Measurements from ENCODE around the gene PPID. TPM values are rescaled to one million over a fixed set of nuclear protein-coding genes. Genes with fewer than 3 reads are reported as not detected.
"Not testable (repeated sequence)": the region's sequence is repeated elsewhere in the genome, so short reads cannot be mapped to it uniquely, and the experiment has no call there.

PPID gene
- total and polyA plus RNA-seq, 2 of the 13 experiments (the other 11 are each of a cell fraction or from before 2014, with no cell fraction given), result 15.4 to 63.4 TPM

- no peak for FAIRE-seq
- Histone ChIP-seq H3K4me2 (ENCODE audit: low read depth, low read length) (no peak overlapping the region), H3K27me3 (ENCODE audit: control insufficient read depth in 1 of 2, insufficient read depth in 2 of 2, low read length in 2 of 2) (no peaks in the 10 kb centered on the region), H3K9me3 (ENCODE audit: low read length) (no peaks in the 10 kb centered on the region), H4K20me1 (ENCODE audit: insufficient read depth, low read length) (no peaks in the 10 kb centered on the region), H3K9ac (ENCODE audit: insufficient read depth, low read depth, low read length) (no peak overlapping the region), H3K36me3 (replicated peaks in 1 of 2; ENCODE audit: control insufficient read depth in 1 of 2, insufficient read depth in 2 of 2, low read length in 2 of 2) (no peaks in the 10 kb centered on the region), H3K79me2 (ENCODE audit: insufficient read depth, low read length) (no peaks in the 10 kb centered on the region), H3K27ac (ENCODE audit: extremely low read length, insufficient read depth, low read length) (no peak overlapping the region), H3K4me1 (ENCODE audit: insufficient read depth, low read length) (peaks cover 32% of the 10 kb centered on the region), H2AFZ (ENCODE audit: low read length) (no peak overlapping the region), H3K4me3 (replicated peaks in 1 of 3; ENCODE audit: insufficient read depth in 1 of 3, low read depth in 2 of 3, low read length in 3 of 3) (no peak overlapping the region)
- ChIA-PET POLR2A (no interaction called here), CTCF (ENCODE audit: low intra/inter-chr PET ratio, low total read pairs) (no interaction called here)
- DNase-seq (ENCODE audit: low spot score), result no peak
- WGBS (ENCODE audit: low lambda C conversion rate), result 72% methylated on average over 4 of the region's 4 CpGs
- intact Hi-C loops (cut with micrococcal nuclease; ENCODE audit: unreplicated experiment), result no loop called here
- ATAC-seq, result no peak
- in situ Hi-C loops (cut with HindIII; ENCODE audit: extremely low pct_ligation_motif_present, low pct_unique_long_range_greater_than_20kb), result no loop called here
- BruUV-seq (replicated peaks), result no TSS peak
- TF ChIP-seq ZNF570 (CRISPR knock-in tag; IDR thresholded peaks at IDR 0.05; ENCODE audit: borderline replicate concordance), result no peak
- TF ChIP-seq, protein P1, sequence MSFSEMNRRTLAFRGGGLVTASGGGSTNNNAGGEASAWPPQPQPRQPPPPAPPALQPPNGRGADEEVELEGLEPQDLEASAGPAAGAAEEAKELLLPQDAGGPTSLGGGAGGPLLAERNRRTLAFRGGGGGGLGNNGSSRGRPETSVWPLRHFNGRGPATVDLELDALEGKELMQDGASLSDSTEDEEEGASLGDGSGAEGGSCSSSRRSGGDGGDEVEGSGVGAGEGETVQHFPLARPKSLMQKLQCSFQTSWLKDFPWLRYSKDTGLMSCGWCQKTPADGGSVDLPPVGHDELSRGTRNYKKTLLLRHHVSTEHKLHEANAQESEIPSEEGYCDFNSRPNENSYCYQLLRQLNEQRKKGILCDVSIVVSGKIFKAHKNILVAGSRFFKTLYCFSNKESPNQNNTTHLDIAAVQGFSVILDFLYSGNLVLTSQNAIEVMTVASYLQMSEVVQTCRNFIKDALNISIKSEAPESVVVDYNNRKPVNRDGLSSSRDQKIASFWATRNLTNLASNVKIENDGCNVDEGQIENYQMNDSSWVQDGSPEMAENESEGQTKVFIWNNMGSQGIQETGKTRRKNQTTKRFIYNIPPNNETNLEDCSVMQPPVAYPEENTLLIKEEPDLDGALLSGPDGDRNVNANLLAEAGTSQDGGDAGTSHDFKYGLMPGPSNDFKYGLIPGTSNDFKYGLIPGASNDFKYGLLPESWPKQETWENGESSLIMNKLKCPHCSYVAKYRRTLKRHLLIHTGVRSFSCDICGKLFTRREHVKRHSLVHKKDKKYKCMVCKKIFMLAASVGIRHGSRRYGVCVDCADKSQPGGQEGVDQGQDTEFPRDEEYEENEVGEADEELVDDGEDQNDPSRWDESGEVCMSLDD (CRISPR knock-in tag; IDR thresholded peaks at IDR 0.05; ENCODE audit: borderline replicate concordance), result no peak
- no peak for TF ChIP-seq HBP1 (CRISPR knock-in tag; IDR thresholded peaks at IDR 0.05; ENCODE audit: low read depth)
- TF ChIP-seq ZNF441 (CRISPR knock-in tag; IDR thresholded peaks at IDR 0.05; ENCODE audit: borderline replicate concordance), result no peak
- no peak for TF ChIP-seq CREM (IDR thresholded peaks at IDR 0.05)
- TF ChIP-seq CREM (CRISPR knock-in tag; IDR thresholded peaks at IDR 0.05), result no peak
- no peak for TF ChIP-seq ZNF331 (CRISPR knock-in tag; IDR thresholded peaks at IDR 0.05)
- no peak for TF ChIP-seq ZNF563 (CRISPR knock-in tag; IDR thresholded peaks at IDR 0.05)
- no peak for TF ChIP-seq PHF8 (CRISPR knock-in tag; IDR thresholded peaks at IDR 0.05)
- no peak for TF ChIP-seq HDAC6 (IDR thresholded peaks at IDR 0.05; ENCODE audit: low read depth, low read length)
- TF ChIP-seq KDM5A (IDR thresholded peaks at IDR 0.05; ENCODE audit: borderline replicate concordance, low read length), result no peak
- TF ChIP-seq ZNF788 (CRISPR knock-in tag; IDR thresholded peaks at IDR 0.05; ENCODE audit: borderline replicate concordance), result no peak
- no peak for TF ChIP-seq ZNF333 (CRISPR knock-in tag; IDR thresholded peaks at IDR 0.05; ENCODE audit: borderline replicate concordance)
- no peak for TF ChIP-seq NFATC3 (CRISPR knock-in tag; IDR thresholded peaks at IDR 0.05)
Measured at GRCh38 chr4:158760866-158761265, 37.7 kb upstream of the PPID start.

DNA sequence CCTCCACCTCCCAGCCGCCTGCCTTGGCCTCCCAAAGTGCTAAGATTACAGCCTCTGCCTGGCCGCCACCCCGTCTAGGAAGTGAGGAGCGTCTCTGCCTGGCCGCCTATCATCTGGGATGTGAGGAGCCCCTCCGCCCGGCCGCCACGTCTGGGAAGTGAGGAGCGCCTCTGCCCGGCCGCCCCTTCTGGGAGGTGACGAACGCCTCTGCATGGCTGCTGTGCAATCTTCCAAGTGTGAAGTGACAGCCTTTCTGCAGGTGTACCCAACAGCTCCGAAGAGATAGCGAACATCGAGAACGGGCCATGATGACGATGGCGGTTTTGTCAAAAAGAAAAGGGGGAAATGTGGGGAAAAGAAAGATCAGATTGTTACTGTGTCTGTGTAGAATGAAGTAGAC is 36.3 kb upstream of the PPID start:
- intact Hi-C loops (cut with micrococcal nuclease; ENCODE audit: unreplicated experiment); FAIRE-seq; ATAC-seq; H2AFZ ChIP-seq (ENCODE audit: low read length); CTCF ChIA-PET (ENCODE audit: low intra/inter-chr PET ratio, low total read pairs); H3K9me3 ChIP-seq (ENCODE audit: low read length); POLR2A ChIA-PET; H3K27me3 ChIP-seq (ENCODE audit: control insufficient read depth in 1 of 2, insufficient read depth in 2 of 2, low read length in 2 of 2); H3K9ac ChIP-seq (ENCODE audit: insufficient read depth, low read depth, low read length); BruUV-seq (replicated peaks); DNase-seq (ENCODE audit: low spot score); H3K79me2 ChIP-seq (ENCODE audit: insufficient read depth, low read length); in situ Hi-C loops (cut with HindIII; ENCODE audit: extremely low pct_ligation_motif_present, low pct_unique_long_range_greater_than_20kb); H4K20me1 ChIP-seq (ENCODE audit: insufficient read depth, low read length); H3K4me3 ChIP-seq (replicated peaks in 1 of 3; ENCODE audit: insufficient read depth in 1 of 3, low read depth in 2 of 3, low read length in 3 of 3); H3K27ac ChIP-seq (ENCODE audit: extremely low read length, insufficient read depth, low read length); H3K36me3 ChIP-seq (replicated peaks in 1 of 2; ENCODE audit: control insufficient read depth in 1 of 2, insufficient read depth in 2 of 2, low read length in 2 of 2); H3K4me2 ChIP-seq (ENCODE audit: low read depth, low read length): not testable (repeated sequence)
- WGBS (ENCODE audit: low lambda C conversion rate), result 96% methylated on average over 15 of the region's 20 CpGs
- peaks cover 36% of the 10 kb centered on the region for H3K4me1 ChIP-seq (ENCODE audit: insufficient read depth, low read length)

Measured in HepG2 (cell line).